IMR-90 (cell line): ENCODE data around the gene ZYG11B. TPM values are rescaled to one million over a fixed set of nuclear protein-coding genes. Genes with fewer than 3 reads are reported as not detected.
"Not testable (repeated sequence)": the region's sequence is repeated elsewhere in the genome, so short reads cannot be mapped to it uniquely, and the experiment has no call there.

Experiments used
- ATAC-seq: fragments of 200-7000 bp; cut with Tn5 transposase; 2 replicates; pipeline ENCODE4 v1.9.1; 2020; ENCODE audit warnings: low read depth, mild to moderate bottlenecking, moderate library complexity
- BruUV-seq: library from RNA; stranded (reverse); fragments of 400-500 nt; replicated peaks from 2 replicates; lab custom pipeline; 2021; lab: Mats Ljungman, UMichigan
- CTCF ChIA-PET: fragments of 300-600 bp; formaldehyde crosslinking; extraction: SDS; loops from one replicate; lab custom pipeline; 2021; ENCODE audit warnings: antibody characterized with exemption; lab: Yijun Ruan, JAX
- POLR2A ChIA-PET: fragments of 300-600 bp; sonication (Branson Sonifier 250); formaldehyde crosslinking; loops from one replicate; lab custom pipeline; 2022; ENCODE audit warnings: antibody characterized with exemption; ENCODE audit not compliant: unreplicated experiment; lab: Charles Lee
- DNase-seq: peaks from one replicate; pipeline ENCODE4 v3.0.0; 2013
- H2AFZ ChIP-seq: replicated peaks from 2 replicates; pipeline ENCODE3; 2013; ENCODE audit warnings: low read length, mild to moderate bottlenecking; ENCODE audit not compliant: poor library complexity
- H2AK5ac ChIP-seq: 2 replicates; pipeline ENCODE4 v1.6.1; 2013; ENCODE audit warnings: low read depth, low read length, inconsistent platforms
- H2AK9ac ChIP-seq: replicated peaks from 2 replicates; pipeline ENCODE3; 2013; ENCODE audit warnings: mild to moderate bottlenecking, low read depth, low read length, moderate library complexity; ENCODE audit not compliant: poor library complexity
- H2BK120ac ChIP-seq: 2 replicates; pipeline ENCODE4 v1.6.1; 2013; ENCODE audit warnings: low read depth, low read length, inconsistent platforms
- H2BK15ac ChIP-seq: 3 replicates; pipeline ENCODE4 v1.6.1; 2013; ENCODE audit warnings: low read depth, low read length, inconsistent platforms
- H2BK20ac ChIP-seq: 2 replicates; pipeline ENCODE4 v1.6.1; 2013; ENCODE audit warnings: low read depth, mild to moderate bottlenecking, inconsistent platforms, low read length, moderate library complexity
- H2BK5ac ChIP-seq: 2 replicates; pipeline ENCODE4 v1.6.1; 2013; ENCODE audit warnings: mild to moderate bottlenecking, low read depth, low read length, inconsistent platforms; ENCODE audit not compliant: poor library complexity, severe bottlenecking
- H3K14ac ChIP-seq: replicated peaks from 2 replicates; pipeline ENCODE4 v1.6.1; 2013; ENCODE audit warnings: low read depth, low read length, inconsistent platforms
- H3K18ac ChIP-seq: 2 replicates; pipeline ENCODE4 v1.6.1; 2013; ENCODE audit warnings: low read depth, low read length, control low read depth
- H3K23ac ChIP-seq: 2 replicates; pipeline ENCODE4 v1.6.1; 2013; ENCODE audit warnings: low read depth, low read length, inconsistent platforms
- H3K27ac ChIP-seq: 2 replicates; pipeline ENCODE4 v1.5.1; 2013; ENCODE audit warnings: mild to moderate bottlenecking, control low read depth, low read length; ENCODE audit not compliant: insufficient read depth
- H3K27me3 ChIP-seq: 2 replicates; pipeline ENCODE4 v1.6.1; 2013; ENCODE audit warnings: low read length; ENCODE audit not compliant: control insufficient read depth, insufficient read depth
- H3K36me3 ChIP-seq: 2 replicates; pipeline ENCODE4 v1.6.1; 2013; ENCODE audit warnings: low read length, mixed read lengths; ENCODE audit not compliant: control insufficient read depth, insufficient read depth
- H3K4ac ChIP-seq: 2 replicates; pipeline ENCODE4 v1.6.1; 2013; ENCODE audit warnings: low read depth, low read length, inconsistent platforms
- H3K4me1 ChIP-seq: 2 replicates; pipeline ENCODE4 v1.6.1; 2013; ENCODE audit warnings: low read length, mixed read lengths; ENCODE audit not compliant: control insufficient read depth, insufficient read depth
- H3K4me2 ChIP-seq: 2 replicates; pipeline ENCODE4 v1.6.1; 2013; ENCODE audit warnings: low read depth, mild to moderate bottlenecking, control low read depth, low read length, moderate library complexity
- H3K4me3 ChIP-seq: 2 replicates; pipeline ENCODE4 v1.5.1; 2013; ENCODE audit warnings: low read depth, mild to moderate bottlenecking, control low read depth, low read length, moderate library complexity; ENCODE audit not compliant: insufficient read depth
- H3K56ac ChIP-seq: 2 replicates; pipeline ENCODE4 v1.6.1; 2013; ENCODE audit warnings: low read length, inconsistent platforms; ENCODE audit not compliant: insufficient read depth; ENCODE audit errors: extremely low read depth
- H3K79me1 ChIP-seq, 2 experiments: 2 replicates each; pipeline ENCODE4 v1.6.1; 2013; ENCODE audit warnings: low read length in 2 of 2, inconsistent platforms in 1 of 2, low read depth in 1 of 2
- H3K9ac ChIP-seq: 2 replicates; pipeline ENCODE4 v1.6.1; 2013; ENCODE audit warnings: low read depth, low read length, control low read depth
- H3K9me1 ChIP-seq: 2 replicates; pipeline ENCODE4 v1.6.1; 2013; ENCODE audit warnings: low read length, inconsistent platforms; ENCODE audit not compliant: insufficient read depth
- H3K9me3 ChIP-seq: 2 replicates; pipeline ENCODE4 v1.6.1; 2013; ENCODE audit warnings: low read length; ENCODE audit not compliant: control insufficient read depth, insufficient read depth
- H4K20me1 ChIP-seq: 2 replicates; pipeline ENCODE4 v1.6.1; 2013; ENCODE audit warnings: low read length, inconsistent platforms; ENCODE audit not compliant: insufficient read depth
- H4K5ac ChIP-seq: 2 replicates; pipeline ENCODE4 v1.6.1; 2013; ENCODE audit warnings: mild to moderate bottlenecking, low read depth, low read length, control low read depth
- H4K8ac ChIP-seq, 2 experiments: 2 replicates each; pipeline ENCODE4 v1.6.1; 2013; ENCODE audit warnings: low read depth in 2 of 2, low read length in 2 of 2, control low read depth in 1 of 2, inconsistent platforms in 1 of 2
- H4K91ac ChIP-seq: 2 replicates; pipeline ENCODE4 v1.6.1; 2013; ENCODE audit warnings: low read depth, low read length, inconsistent platforms; ENCODE audit not compliant: insufficient read depth
- WGBS, 2 experiments: methylation state at CpG; one replicate each; pipeline versions ENCODE4 v1.1.5 to v1.1.7; 2013; ENCODE audit warnings: missing lambda C conversion rate in 2 of 2; ENCODE audit not compliant: insufficient read length in 1 of 2; ENCODE audit errors: extremely low coverage in 2 of 2; 5-methylcytosine and 5-hydroxymethylcytosine counted together
- dilution Hi-C: fragments of 300-500 bp; cut with HindIII; formaldehyde crosslinking; loops from one replicate; pipeline ENCODE4 v1.14.3; 2018; ENCODE audit warnings: low sequenced_read_pairs; ENCODE audit not compliant: unreplicated experiment
- in situ Hi-C: fragments of 300-500 bp; cut with MboI; formaldehyde crosslinking; loops from 3 replicates; pipeline ENCODE4 v1.14.3; 2019; ENCODE audit warnings: low sequenced_read_pairs, inconsistent platforms, mixed read lengths
- intact Hi-C: fragments of 100-400 bp; cut with micrococcal nuclease; formaldehyde crosslinking; loops from 2 replicates; pipeline ENCODE4 v1.10.0; 2022
- polyA plus RNA-seq, 3 experiments: library from polyadenylated mRNA; depleted of rRNA; stranded (reverse); fragments of >200 nt; gene quantifications; 2 replicates each; pipeline ENCODE4 v1.2.3, GENCODE V29; 2012; ENCODE audit warnings: low replicate concordance in 1 of 3
- total RNA-seq: library from RNA; depleted of rRNA; stranded (reverse); fragments of >200 nt; gene quantifications from 2 replicates; pipeline ENCODE4 v1.2.3, GENCODE V29; 2012

Gene ZYG11B
- total and polyA plus RNA-seq, 2 of the 4 experiments (the other 2 are of a cell fraction): 8.1 to 55.2 TPM

DNA sequence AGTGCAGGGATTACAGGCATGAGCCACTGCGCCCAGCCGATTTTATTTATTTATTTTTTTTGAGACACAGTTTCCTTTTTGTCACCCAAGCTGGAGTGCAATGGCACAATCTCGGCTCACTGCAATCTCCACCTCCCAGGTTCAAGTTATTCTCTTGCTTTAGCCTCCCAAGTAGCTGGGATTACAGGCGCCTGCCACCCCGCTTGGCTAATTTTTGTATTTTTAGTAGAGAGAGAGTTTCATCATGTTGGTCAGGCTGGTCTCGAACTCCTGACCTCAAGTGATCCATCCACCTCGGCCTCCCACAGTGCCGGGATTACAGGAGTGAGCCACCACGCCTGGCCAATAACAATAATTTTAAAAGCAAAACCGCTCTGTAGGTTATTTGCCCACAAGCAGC lies 112.9 kb downstream of the ZYG11B start:
- DNase-seq, H3K23ac ChIP-seq, H3K27ac ChIP-seq, H3K56ac ChIP-seq, H3K14ac ChIP-seq, H2BK120ac ChIP-seq, H3K9ac ChIP-seq, dilution Hi-C loops, H4K8ac ChIP-seq, H2AK9ac ChIP-seq, H2AFZ ChIP-seq, H3K79me1 ChIP-seq, H3K36me3 ChIP-seq, intact Hi-C loops, H2AK5ac ChIP-seq, in situ Hi-C loops, POLR2A ChIA-PET, H3K9me1 ChIP-seq, H4K5ac ChIP-seq, CTCF ChIA-PET, H4K91ac ChIP-seq, H3K4me1 ChIP-seq, H3K18ac ChIP-seq, H3K4me2 ChIP-seq, H3K4ac ChIP-seq, H2BK5ac ChIP-seq, H3K4me3 ChIP-seq, ATAC-seq, H4K20me1 ChIP-seq, BruUV-seq, H3K9me3 ChIP-seq, H2BK15ac ChIP-seq, H3K27me3 ChIP-seq, H2BK20ac ChIP-seq: not testable (repeated sequence)
- 83% methylated on average over 5 of the region's 10 CpGs; no CpG with 5 or more reads in 1 of the 2 experiments for WGBS, 2 experiments
